Measurements from ENCODE around the gene RFPL4AL1.

DNA sequence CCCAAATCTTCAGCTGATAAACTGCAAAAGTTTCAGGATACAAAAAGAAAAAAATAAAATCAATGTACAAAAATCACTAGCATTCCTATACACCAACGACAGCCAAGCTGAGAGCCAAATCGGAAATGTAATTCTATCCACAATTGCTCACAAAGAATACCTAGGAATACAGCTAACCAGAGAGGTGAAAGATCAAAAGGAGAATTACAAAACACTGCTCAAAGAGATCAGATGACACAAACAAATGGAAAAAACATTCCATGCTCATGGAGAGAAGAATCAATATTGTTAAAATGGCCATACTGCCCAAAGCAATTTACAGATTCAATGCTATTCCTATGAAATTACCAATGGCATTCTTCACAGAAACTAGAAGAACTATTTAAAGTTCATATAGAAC is 33.4 kb downstream of the RFPL4AL1 start:
- no peak for TF ChIP-seq POLR2AphosphoS5 (IDR thresholded peaks at IDR 0.05; ENCODE audit: low read depth, low read length)
- TF ChIP-seq CHD1 (IDR thresholded peaks at IDR 0.05; ENCODE audit: low read depth, low read length) = no peak
- TF ChIP-seq CTCF (IDR thresholded peaks at IDR 0.05; ENCODE audit: control extremely low read depth in 1 of 3, insufficient read depth in 1 of 3, low read depth in 1 of 3, low read length in 3 of 3) = no peak
- no peak for TF ChIP-seq POLR2A (IDR thresholded peaks at IDR 0.05; ENCODE audit: control extremely low read depth in 1 of 2, low read depth in 2 of 2, low read length in 2 of 2)
- no peak for TF ChIP-seq GABPA (IDR thresholded peaks at IDR 0.05; ENCODE audit: borderline replicate concordance, insufficient read depth, low read length)
- TF ChIP-seq EP300 (IDR thresholded peaks at IDR 0.05; ENCODE audit: borderline replicate concordance in 1 of 2, low read depth in 2 of 2, low read length in 2 of 2) = no peak
- TF ChIP-seq HDAC6 (IDR thresholded peaks at IDR 0.05; ENCODE audit: low read depth, low read length) = no peak
- TF ChIP-seq RXRA (IDR thresholded peaks at IDR 0.05; ENCODE audit: insufficient read depth, low read depth, low read length) = no peak
- TF ChIP-seq BRCA1 (IDR thresholded peaks at IDR 0.05; ENCODE audit: low read depth, low read length) = no peak
- TF ChIP-seq, protein P1, sequence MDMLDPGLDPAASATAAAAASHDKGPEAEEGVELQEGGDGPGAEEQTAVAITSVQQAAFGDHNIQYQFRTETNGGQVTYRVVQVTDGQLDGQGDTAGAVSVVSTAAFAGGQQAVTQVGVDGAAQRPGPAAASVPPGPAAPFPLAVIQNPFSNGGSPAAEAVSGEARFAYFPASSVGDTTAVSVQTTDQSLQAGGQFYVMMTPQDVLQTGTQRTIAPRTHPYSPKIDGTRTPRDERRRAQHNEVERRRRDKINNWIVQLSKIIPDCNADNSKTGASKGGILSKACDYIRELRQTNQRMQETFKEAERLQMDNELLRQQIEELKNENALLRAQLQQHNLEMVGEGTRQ (IDR thresholded peaks at IDR 0.05; ENCODE audit: low read length) = no peak
- TF ChIP-seq SIRT6 (IDR thresholded peaks at IDR 0.05; ENCODE audit: low read length) = no peak
- TF ChIP-seq YY1 (IDR thresholded peaks at IDR 0.05; ENCODE audit: low read depth, low read length) = no peak
- TF ChIP-seq ZNF274 (IDR thresholded peaks at IDR 0.05; ENCODE audit: borderline replicate concordance, extremely low read depth, low read length) = no peak
- no peak for TF ChIP-seq RFX5 (IDR thresholded peaks at IDR 0.05; ENCODE audit: borderline replicate concordance, low read depth, low read length)
